CD4-positive, alpha-beta T cell treated with Interleukin-6 at 100 ng/mL for 8 hours (primary cell): ENCODE results near the gene DTNB.

ENCODE experiments used
- DNase-seq: peaks from one replicate; pipeline ENCODE4 v3.0.0-alpha.2; 2020; ENCODE audit warnings: mixed read lengths, low spot score

The DTNB gene

DNA sequence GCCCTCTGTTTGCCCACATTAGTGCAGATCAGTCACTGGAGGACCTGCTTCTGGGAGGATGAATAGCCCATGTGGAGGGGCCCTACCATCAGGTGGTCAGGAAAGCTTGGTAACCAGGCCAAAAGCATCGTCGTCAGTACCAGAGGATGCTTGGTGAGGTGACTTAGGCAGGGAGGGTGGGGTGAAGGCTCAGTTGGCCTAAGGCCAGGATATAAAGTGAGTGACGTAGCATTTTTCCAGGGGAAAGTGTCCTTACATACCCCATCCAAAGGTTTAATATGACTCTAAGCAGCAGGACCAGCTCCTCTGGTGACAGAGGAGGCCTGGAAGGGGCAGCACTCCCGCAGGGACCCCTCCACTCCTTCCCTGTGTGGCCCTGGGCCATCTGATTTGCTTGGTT lies 303.9 kb downstream of the DTNB start:
- DNase-seq, result no peak

DNA sequence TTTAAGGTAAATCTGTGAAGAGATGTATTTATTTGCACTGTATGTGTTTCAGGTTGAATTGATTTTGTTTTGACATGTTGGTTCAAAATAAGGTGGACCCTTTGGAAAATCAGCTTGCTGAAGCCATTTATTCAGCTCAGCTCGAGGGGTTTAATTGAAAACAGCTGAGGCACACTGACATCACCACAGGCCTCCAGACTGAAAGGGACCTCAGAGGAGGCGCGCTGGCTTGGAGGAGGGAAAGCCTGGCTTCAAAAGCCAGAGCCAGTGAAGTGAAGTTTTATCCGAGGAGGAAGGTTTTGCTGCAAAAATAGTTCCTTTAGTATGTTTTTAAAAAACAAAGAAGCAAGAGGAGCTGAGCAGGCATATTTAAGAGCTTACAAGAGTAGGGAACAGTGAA lies 304.7 kb downstream of the DTNB start:
- DNase-seq, result no peak

DNA sequence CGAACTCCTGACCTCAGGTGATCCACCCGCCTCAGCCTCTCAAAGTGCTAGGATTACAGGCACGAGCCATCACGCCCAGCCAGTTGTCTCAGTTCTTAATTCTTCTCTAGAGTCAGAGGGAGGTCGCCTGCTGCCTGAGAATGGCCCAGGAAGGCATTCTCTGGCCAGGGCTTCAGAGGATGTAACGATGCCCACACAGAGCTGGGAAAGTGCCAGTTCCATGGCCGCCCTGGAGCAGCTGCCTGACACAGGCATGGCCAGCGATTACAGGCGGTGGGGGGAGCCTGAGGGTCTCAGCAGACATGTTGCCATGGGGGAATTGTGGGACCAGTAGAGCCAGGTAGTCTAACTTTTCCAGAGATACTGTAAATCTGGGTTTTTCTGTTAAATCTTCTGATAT lies 306.1 kb downstream of the DTNB start:
- no peak for DNase-seq

DNA sequence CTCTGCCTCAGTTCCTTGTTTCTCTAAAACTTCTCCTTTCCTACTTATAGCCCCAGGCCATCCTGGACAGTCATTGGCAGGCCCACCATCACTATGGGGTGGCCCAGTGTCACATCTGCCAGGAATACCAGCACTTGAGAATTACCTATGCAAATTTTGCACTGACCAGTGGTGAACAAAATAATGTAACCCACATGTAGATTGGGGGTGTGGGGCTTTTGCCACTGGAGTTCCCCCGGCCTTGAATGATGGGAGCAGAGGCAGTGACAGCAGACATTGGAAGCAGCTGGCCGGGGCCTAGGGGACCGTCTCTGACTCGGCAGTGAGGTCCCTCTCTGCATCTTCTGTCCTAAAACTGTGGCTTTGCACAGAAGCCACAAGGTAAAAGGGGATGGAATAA lies 306.7 kb downstream of the DTNB start:
- DNase-seq, result no peak

DNA sequence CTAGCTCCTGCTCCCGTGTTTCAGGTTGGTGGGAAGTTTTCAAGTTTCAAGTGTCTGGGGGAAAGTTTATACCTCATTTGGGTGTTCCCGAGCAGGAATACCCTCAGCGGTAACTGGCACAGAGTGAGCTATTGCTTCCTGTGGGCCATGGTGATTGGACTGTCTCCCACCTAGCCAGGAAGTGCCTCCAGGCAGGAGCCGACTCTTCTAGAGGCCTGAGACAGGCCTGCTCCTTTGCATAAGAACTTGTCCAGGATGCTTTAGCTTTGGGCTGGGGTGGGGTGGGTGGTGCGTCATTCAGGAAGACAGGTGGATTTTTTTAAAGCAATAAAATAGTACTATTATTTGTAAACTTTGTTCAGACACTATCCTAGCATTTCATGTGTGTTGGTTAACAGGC lies 308.1 kb downstream of the DTNB start:
- DNase-seq, result no peak

DNA sequence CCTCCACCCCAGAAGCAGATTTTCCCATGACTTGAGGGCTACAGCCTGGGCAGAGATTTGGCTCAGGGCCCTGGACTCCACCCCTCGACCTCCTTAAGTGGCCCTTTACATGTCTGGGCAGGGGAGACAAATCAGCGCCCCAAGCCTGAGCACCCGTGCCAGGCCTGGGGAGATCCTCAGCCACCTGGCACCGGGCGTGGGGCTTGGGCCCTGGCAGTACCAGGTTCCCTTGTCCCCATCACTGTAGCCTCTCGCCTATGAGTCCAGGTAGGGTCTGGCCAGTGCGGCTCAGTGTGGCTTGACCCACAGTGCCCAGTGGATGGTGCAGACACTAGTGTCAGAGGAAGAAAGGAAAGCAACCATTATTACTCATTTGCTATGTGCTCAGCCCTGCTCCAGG lies 309.6 kb downstream of the DTNB start:
- DNase-seq, result no peak

GRCh38 chr2:25362434-25363145 lies 310.8 kb downstream of the DTNB start:
- peak; percentile 48 for DNase-seq

- peak; percentile 92 for DNase-seq
Measured at GRCh38 chr2:25362049-25362433, 311.3 kb downstream of the DTNB start.

- no peak for DNase-seq
Measured at GRCh38 chr2:25361261-25362048, 311.9 kb downstream of the DTNB start.

GRCh38 chr2:25358836-25359235 lies 314.5 kb downstream of the DTNB start:
- DNase-seq, result no peak

GRCh38 chr2:25358249-25358815 lies 315.0 kb downstream of the DTNB start:
- no peak for DNase-seq

DNA sequence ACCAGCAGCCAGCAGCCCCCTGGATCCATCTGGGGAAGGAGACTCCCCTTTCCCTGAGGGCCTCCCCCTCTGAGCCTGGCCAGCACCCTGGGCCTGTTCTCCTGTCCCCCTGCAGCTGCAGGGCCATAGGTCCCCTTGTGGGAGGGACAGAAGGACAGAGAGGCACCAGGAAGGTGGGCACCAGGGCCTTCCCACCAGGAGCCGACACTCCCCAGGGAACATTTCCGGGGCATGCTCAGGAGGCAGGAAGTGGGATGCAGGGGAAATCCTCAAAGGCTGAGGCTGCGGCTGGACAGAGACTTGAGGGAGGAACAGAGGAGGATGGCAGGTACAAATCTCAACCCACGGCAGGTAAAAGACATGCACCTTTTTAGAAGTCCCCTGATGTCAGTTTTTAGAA lies 317.3 kb downstream of the DTNB start:
- DNase-seq, result no peak

GRCh38 chr2:25355270-25355669 lies 318.1 kb downstream of the DTNB start:
- DNase-seq, result no peak

DNA sequence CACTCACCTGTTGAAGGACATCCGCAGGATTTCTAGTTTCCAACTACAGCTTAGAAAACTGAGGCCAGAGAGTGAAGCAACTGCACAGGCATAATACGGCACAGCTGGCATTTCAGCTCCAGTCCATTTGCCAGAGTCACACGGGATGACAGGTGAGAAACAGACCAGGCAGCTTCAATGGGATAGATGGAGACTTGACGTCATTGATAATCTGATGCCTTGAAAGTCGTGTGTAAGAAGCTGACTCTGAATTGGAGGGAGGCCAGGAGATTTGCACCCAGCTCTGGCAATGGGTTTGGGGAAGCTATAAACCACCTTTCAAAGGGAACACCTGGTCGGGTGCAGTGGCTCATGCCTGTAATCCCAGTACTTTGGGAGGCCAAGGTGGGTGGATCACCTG lies 319.3 kb downstream of the DTNB start:
- DNase-seq, result no peak

DNA sequence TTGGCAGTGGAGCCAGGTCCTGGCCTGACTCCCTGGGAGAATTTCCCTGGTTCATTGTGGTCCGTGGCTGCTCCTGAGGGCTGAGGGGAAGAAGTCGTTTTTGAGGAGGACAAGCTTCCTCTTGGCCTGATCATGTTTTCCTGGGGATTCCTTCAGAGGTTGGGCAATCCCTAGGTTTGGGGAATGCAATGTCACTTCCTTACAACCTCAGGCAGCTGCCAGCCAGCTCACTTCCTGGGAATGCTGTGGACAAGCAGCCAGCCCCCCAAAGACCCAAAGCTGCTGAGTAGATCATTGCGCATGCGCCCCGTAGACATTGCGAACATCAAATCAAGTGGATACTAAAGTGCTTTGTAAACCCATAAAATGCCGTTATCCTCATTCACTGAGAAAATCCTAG lies 324.0 kb downstream of the DTNB start:
- DNase-seq, result no peak

DNA sequence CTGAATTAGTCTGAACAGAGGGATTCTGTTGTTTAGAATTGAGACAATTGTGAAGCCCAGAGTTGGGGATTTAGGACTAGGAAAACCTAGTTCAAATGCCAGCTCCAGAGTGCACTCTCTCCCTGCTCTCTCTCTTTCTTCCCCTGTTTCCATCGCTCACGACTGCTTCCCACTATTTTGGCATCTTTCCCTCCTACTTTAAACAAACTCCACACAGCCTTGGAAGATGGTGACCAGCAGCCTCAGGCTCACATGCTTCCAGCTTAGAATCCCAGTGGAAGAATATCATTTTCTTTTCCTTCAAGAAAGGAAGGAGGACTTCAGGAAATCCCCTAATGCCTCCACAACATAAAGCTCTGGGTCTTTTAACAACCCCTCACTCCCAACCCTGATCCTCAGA lies 325.5 kb downstream of the DTNB start:
- DNase-seq, result no peak

GRCh38 chr2:25347205-25347815 lies 326.1 kb downstream of the DTNB start:
- no peak for DNase-seq

GRCh38 chr2:25343187-25343825 lies 330.1 kb downstream of the DTNB start:
- no peak for DNase-seq

DNA sequence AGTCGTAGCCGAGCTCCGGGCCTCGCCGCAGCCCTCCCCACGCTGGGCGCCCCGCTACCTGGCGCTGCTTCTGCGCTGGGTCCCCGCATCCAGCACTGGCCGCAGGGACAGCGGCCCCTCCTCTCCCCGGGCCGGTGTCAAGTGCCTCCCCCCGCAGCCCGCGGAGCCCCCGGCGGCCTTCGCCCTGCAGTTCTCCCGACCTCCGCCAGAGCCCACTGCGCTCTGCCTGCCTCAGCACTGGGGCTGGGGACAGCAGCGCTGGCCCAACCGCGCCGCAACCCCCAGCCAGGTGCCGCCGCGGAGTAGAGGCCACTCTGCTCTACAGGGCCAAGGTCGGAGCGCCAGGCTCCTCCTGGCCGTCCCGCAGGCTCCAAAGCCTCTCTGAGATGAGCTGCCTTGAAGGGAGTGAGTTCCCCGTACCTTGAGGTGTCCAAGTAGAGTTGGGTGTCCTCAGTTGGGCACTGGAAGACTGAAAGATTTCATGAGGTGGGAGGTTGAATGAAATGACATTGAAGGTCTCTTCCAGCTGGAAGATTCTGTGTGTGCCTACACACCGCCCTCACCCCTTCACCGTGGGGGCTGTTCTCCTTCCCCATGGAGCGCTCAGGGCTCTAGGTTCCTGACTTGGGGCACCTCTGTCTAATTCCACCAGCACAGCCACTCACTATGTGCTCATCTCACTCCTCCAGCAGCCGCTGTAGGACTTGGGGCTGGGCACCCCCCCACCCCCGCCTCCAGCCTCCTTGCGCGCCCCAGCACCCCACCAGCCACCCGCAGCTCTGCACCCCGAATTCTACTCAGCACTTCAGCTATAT lies 330.8 kb downstream of the DTNB start:
- DNase-seq, result peak; percentile 72

- DNase-seq, result peak; percentile 57
Measured at GRCh38 chr2:25341753-25342371, 331.5 kb downstream of the DTNB start, which contains the start of gene DNMT3A. Gene DNMT3A (minus strand): TSS chr2:25341925. CDS start chr2:25313984, 27,941 bp downstream.
